GM23338 (cell line): Measurements from ENCODE around the gene ADAMTS17.

Source experiments
- CTCF ChIP-seq, 2 experiments: fragments of 200-600 bp in 1 of 2; sonication (generic) in 1 of 2; conservative IDR thresholded peaks; 2 replicates each; pipeline versions ENCODE4 v1.5.1 to v1.6.1; 2016 to 2017; ENCODE audit warnings: antibody characterized with exemption in 2 of 2, low read depth in 2 of 2, mild to moderate bottlenecking in 2 of 2, moderate library complexity in 1 of 2
- EZH2 ChIP-seq: fragments of 200-600 bp; sonication (generic); IDR thresholded peaks from one replicate; pipeline ENCODE4 v1.8.0; 2017; ENCODE audit warnings: antibody characterized with exemption, mild to moderate bottlenecking, low read depth; ENCODE audit not compliant: unreplicated experiment
- EZH2phosphoT487 ChIP-seq: fragments of 200-600 bp; sonication (generic); IDR thresholded peaks from one replicate; pipeline ENCODE4 v1.8.1; 2018; ENCODE audit warnings: antibody characterized with exemption; ENCODE audit not compliant: unreplicated experiment
- POLR2AphosphoS5 ChIP-seq: IDR thresholded peaks from 2 replicates; pipeline ENCODE4 v1.6.1; 2016; ENCODE audit warnings: antibody characterized with exemption, low read depth
- ZNF331 ChIP-seq: fragments of 250-450 bp; sonication (Bioruptor Pico); IDR thresholded peaks from 2 replicates; pipeline ENCODE4 v1.5.0; 2020; ENCODE audit warnings: low read depth, mild to moderate bottlenecking, moderate library complexity

- no peak for TF ChIP-seq CTCF (conservative IDR thresholded peaks at IDR 0.05; ENCODE audit: low read depth in 2 of 2)
- no peak for TF ChIP-seq POLR2AphosphoS5
- TF ChIP-seq EZH2phosphoT487 = no peak
- no peak for TF ChIP-seq EZH2
- no peak for TF ChIP-seq ZNF331 (CRISPR knock-in tag)
Measured at GRCh38 chr15:99978426-99978825, 363.3 kb downstream of the ADAMTS17 start.
